Activated naive CD8-positive, alpha-beta T cell treated with anti-CD3 and anti-CD28 coated beads, Interleukin-2, amount 10 ng/mL, durations not matched to agents 7 days and 5 days (primary cell): ENCODE measurements around the gene PRRC2C. TPM values are rescaled to one million over a fixed set of nuclear protein-coding genes. Genes with fewer than 3 reads are reported as not detected.
A peak's percentile ranks its signal among the peaks of the same experiment; 100 is the strongest.
"Not testable (repeated sequence)": the region's sequence is repeated elsewhere in the genome, so short reads cannot be mapped to it uniquely, and the experiment has no call there.

Experiments
- ATAC-seq: fragments of 150-1000 bp; cut with Tn5 transposase; one replicate; pipeline ENCODE4 v1.10.0; 2021; ENCODE audit warnings: low read depth, moderate library complexity
- POLR2A ChIA-PET: fragments of 350-600 bp; sonication (Branson Sonifier 250); formaldehyde crosslinking; loops from one replicate; lab custom pipeline; 2021; ENCODE audit warnings: antibody characterized with exemption; lab: Charles Lee
- DNase-seq: peaks from one replicate; pipeline ENCODE4 v3.0.0; 2021
- H3K27ac Mint-ChIP-seq: one replicate; pipeline ENCODE4 v1.8.0; 2022; ENCODE audit warnings: mild to moderate bottlenecking, mixed read lengths
- H3K27me3 Mint-ChIP-seq: one replicate; pipeline ENCODE4 v1.8.0; 2022; ENCODE audit warnings: mild to moderate bottlenecking, moderate library complexity, mixed read lengths
- H3K36me3 Mint-ChIP-seq: one replicate; pipeline ENCODE4 v1.8.0; 2021; ENCODE audit warnings: mild to moderate bottlenecking, mixed read lengths
- H3K4me1 Mint-ChIP-seq: one replicate; pipeline ENCODE4 v1.8.0; 2021; ENCODE audit warnings: mixed read lengths
- H3K4me3 Mint-ChIP-seq: one replicate; pipeline ENCODE4 v1.8.0; 2022; ENCODE audit warnings: mild to moderate bottlenecking, moderate library complexity, mixed read lengths
- H3K9me3 Mint-ChIP-seq: one replicate; pipeline ENCODE4 v1.8.0; 2021; ENCODE audit warnings: mixed read lengths
- total RNA-seq, 2 experiments: library from RNA; stranded (reverse); gene quantifications; one replicate each; pipeline ENCODE4 v1.2.3, GENCODE V29; 2021

Gene PRRC2C
- total RNA-seq, 2 experiments from 2014 or later = 246 to 258 TPM

DNA sequence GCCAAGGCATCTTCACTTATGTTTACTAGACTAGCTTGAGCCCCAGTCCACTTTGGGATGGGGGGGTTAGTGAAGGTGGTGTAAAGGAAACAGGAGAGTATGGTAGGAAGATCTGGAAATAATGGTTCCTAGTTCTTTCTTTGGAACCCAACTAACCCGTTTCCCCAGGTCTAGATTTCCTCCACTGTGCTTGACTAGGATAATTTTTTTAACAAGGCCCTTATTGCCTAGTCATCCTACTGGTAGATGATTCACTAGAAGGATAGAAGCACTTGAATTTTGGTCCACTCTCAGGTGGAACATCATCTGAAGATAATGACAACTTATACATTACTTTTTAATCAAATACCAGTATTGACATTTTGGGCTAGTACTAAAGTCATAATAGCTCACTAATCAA, 90.8 kb downstream of the PRRC2C start:
- H3K4me1 Mint-ChIP-seq = peaks cover 4% of the 10 kb centered on the region
- no peak for ATAC-seq
- H3K27ac Mint-ChIP-seq = no peak overlapping the region
- peaks cover 33% of the 10 kb centered on the region for H3K36me3 Mint-ChIP-seq
- H3K27me3 Mint-ChIP-seq = no peaks in the 10 kb centered on the region
- no peak overlapping the region for H3K4me3 Mint-ChIP-seq
- no peak for DNase-seq
- POLR2A ChIA-PET = no interaction called here
- H3K9me3 Mint-ChIP-seq = no peaks in the 10 kb centered on the region

DNA sequence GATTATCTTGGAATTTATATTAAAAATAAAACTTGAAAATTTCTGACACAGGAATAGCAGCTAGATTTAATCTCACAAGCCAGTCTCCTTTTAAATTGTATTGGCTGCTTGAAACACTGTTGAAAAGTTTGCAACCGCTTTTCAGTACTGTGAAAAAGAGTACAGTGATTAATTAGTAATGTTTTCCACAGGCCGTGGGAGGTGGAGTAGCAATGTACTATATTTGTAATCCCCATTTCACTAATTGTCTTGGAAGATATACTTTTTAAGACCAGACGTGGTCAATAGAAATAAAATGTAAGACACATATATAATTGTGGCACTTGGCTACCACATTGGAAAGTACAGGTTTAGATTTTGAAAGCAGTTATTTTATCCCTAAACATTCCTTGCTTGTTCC, 95.9 kb downstream of the PRRC2C start:
- Mint-ChIP-seq H3K4me1 (peaks cover 17% of the 10 kb centered on the region), H3K9me3 (no peaks in the 10 kb centered on the region), H3K36me3 (peaks cover 34% of the 10 kb centered on the region), H3K27ac (no peak overlapping the region), H3K27me3 (no peaks in the 10 kb centered on the region), H3K4me3 (no peak overlapping the region)
- DNase-seq = no peak
- no peak for ATAC-seq
- POLR2A ChIA-PET = no interaction called here

DNA sequence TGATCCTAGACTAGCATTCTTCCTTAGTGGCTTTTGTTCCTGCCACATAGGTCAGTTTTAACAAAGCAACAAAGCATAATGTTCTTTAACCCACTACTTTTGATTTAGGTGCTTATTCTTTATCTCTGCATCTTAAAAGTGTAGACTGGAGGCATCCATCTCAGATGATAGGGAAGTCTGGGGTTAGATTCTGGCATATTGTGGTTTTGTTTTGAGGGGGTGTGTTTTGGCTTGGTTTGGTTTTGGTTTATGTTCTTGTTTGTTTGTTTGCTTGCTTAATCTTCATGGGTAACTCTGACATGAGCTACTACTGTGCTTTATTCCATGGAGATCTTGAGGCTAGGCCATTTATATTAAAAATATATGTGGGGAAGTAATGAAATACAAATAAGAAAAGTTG, 96.4 kb downstream of the PRRC2C start:
- no peaks in the 10 kb centered on the region for H3K9me3 Mint-ChIP-seq
- peak overlapping the region; percentile 67 for H3K27ac Mint-ChIP-seq
- DNase-seq (no peak), ATAC-seq (no peak)
- H3K4me1 Mint-ChIP-seq = peaks cover 17% of the 10 kb centered on the region
- no peak overlapping the region for H3K4me3 Mint-ChIP-seq
- POLR2A ChIA-PET = no interaction called here
- peaks cover 35% of the 10 kb centered on the region for H3K36me3 Mint-ChIP-seq
- no peaks in the 10 kb centered on the region for H3K27me3 Mint-ChIP-seq

GRCh38 chr1:171582589-171582988, 97.3 kb downstream of the PRRC2C start:
- POLR2A ChIA-PET = no interaction called here
- Mint-ChIP-seq H3K27ac (no peak overlapping the region), H3K9me3 (no peaks in the 10 kb centered on the region), H3K27me3 (no peaks in the 10 kb centered on the region), H3K4me1 (peaks cover 17% of the 10 kb centered on the region), H3K4me3 (no peak overlapping the region), H3K36me3 (peaks cover 33% of the 10 kb centered on the region)
- ATAC-seq (no peak), DNase-seq (no peak)

- ATAC-seq (no peak), DNase-seq (no peak)
- H3K4me3 Mint-ChIP-seq = no peak overlapping the region
- H3K9me3 Mint-ChIP-seq = no peaks in the 10 kb centered on the region
- peaks cover 17% of the 10 kb centered on the region for H3K4me1 Mint-ChIP-seq
- no peaks in the 10 kb centered on the region for H3K27me3 Mint-ChIP-seq
- POLR2A ChIA-PET = no interaction called here
- peaks cover 37% of the 10 kb centered on the region for H3K36me3 Mint-ChIP-seq
- no peak overlapping the region for H3K27ac Mint-ChIP-seq
These were observed 98.4 kb downstream of the PRRC2C start for GRCh38 chr1:171583591-171584201.

- peaks cover 16% of the 10 kb centered on the region for H3K4me1 Mint-ChIP-seq
- peaks cover 41% of the 10 kb centered on the region for H3K36me3 Mint-ChIP-seq
- POLR2A ChIA-PET = no interaction called here
- ATAC-seq = no peak
- no peaks in the 10 kb centered on the region for H3K27me3 Mint-ChIP-seq
- DNase-seq = no peak
- H3K4me3 Mint-ChIP-seq = no peak overlapping the region
- no peaks in the 10 kb centered on the region for H3K9me3 Mint-ChIP-seq
- no peak overlapping the region for H3K27ac Mint-ChIP-seq
These were observed 100.4 kb downstream of the PRRC2C start for GRCh38 chr1:171585715-171586114.

DNA sequence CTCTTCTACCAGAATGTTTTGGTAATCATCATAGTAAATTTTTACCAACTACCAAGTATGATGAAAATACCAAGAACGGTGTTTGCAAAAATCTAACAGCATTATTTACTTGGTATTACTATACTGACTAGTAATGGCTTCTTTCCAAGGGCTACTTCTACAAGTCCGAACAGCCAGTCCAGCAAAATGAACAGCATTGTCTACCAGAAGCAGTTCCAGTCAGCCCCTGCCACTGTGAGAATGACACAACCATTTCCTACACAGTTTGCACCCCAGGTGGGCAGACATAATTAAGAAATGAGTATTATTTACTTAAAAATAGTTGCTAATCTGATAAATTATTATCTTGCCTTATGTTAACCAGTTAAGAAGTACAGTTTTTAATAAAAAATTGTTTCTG, 102.9 kb downstream of the PRRC2C start:
- DNase-seq (no peak), ATAC-seq (no peak)
- Mint-ChIP-seq H3K9me3 (no peaks in the 10 kb centered on the region), H3K4me3 (no peak overlapping the region), H3K27me3 (no peaks in the 10 kb centered on the region), H3K27ac (no peak overlapping the region), H3K36me3 (peaks cover 58% of the 10 kb centered on the region), H3K4me1 (peaks cover 8% of the 10 kb centered on the region)
- POLR2A ChIA-PET = no interaction called here

- no peak overlapping the region for H3K27ac Mint-ChIP-seq
- POLR2A ChIA-PET = no interaction called here
- no peaks in the 10 kb centered on the region for H3K9me3 Mint-ChIP-seq
- H3K27me3 Mint-ChIP-seq = no peaks in the 10 kb centered on the region
- ATAC-seq (no peak), DNase-seq (no peak)
- H3K36me3 Mint-ChIP-seq = peaks cover 57% of the 10 kb centered on the region
- no peak overlapping the region for H3K4me3 Mint-ChIP-seq
- peaks cover 6% of the 10 kb centered on the region for H3K4me1 Mint-ChIP-seq
These were observed 104.7 kb downstream of the PRRC2C start for GRCh38 chr1:171590022-171590421.

GRCh38 chr1:171595324-171595723, 110.0 kb downstream of the PRRC2C start:
- Mint-ChIP-seq H3K4me3 (no peak overlapping the region), H3K4me1 (no peaks in the 10 kb centered on the region), H3K27ac (no peak overlapping the region), H3K27me3 (no peaks in the 10 kb centered on the region), H3K36me3 (peaks cover 38% of the 10 kb centered on the region), H3K9me3 (no peaks in the 10 kb centered on the region)
- no peak for ATAC-seq
- POLR2A ChIA-PET = interaction anchor here (0.6 kb wide), 1 partner anchor 77 kb away, joined by 6 read pairs; no protein-coding TSS in a partner anchor
- no peak for DNase-seq

- Mint-ChIP-seq H3K4me3 (no peak overlapping the region), H3K36me3 (peaks cover 35% of the 10 kb centered on the region), H3K27ac (no peak overlapping the region), H3K4me1 (no peaks in the 10 kb centered on the region), H3K27me3 (peaks cover under 1% of the 10 kb centered on the region), H3K9me3 (no peaks in the 10 kb centered on the region)
- ATAC-seq = no peak
- no peak for DNase-seq
- POLR2A ChIA-PET = no interaction called here
These were observed 110.8 kb downstream of the PRRC2C start for GRCh38 chr1:171596119-171596518.

GRCh38 chr1:171596705-171597104, 111.4 kb downstream of the PRRC2C start:
- H3K4me3 Mint-ChIP-seq = no peak overlapping the region
- H3K27me3 Mint-ChIP-seq = peaks cover 5% of the 10 kb centered on the region
- H3K27ac Mint-ChIP-seq = no peak overlapping the region
- H3K4me1 Mint-ChIP-seq = no peaks in the 10 kb centered on the region
- H3K36me3 Mint-ChIP-seq = peaks cover 29% of the 10 kb centered on the region
- ATAC-seq = no peak
- POLR2A ChIA-PET = no interaction called here
- no peak for DNase-seq
- H3K9me3 Mint-ChIP-seq = no peaks in the 10 kb centered on the region

DNA sequence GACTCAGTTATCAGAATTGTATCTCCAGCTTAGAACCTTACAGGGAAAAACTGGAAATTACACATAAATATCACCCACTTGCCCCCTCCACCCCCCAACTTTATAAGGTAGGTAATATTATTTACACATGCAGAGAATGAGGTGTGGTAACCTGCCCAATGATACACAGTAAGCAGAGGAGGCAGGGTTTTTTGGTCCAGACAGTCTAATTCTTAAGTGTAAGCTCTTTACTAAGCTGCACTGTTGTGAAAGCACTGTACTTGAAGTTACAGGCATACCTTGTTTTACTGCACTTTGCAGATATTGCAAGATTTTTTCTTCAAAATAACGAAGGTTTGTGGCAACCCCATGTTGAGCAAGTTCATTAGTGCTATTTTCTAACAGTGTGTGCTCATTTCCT, 111.9 kb downstream of the PRRC2C start:
- POLR2A ChIA-PET = no interaction called here
- no peak for ATAC-seq
- H3K9me3 Mint-ChIP-seq = no peaks in the 10 kb centered on the region
- H3K27me3 Mint-ChIP-seq = peaks cover 5% of the 10 kb centered on the region
- no peaks in the 10 kb centered on the region for H3K4me1 Mint-ChIP-seq
- DNase-seq = no peak
- peaks cover 26% of the 10 kb centered on the region for H3K36me3 Mint-ChIP-seq
- H3K27ac Mint-ChIP-seq = no peak overlapping the region
- no peak overlapping the region for H3K4me3 Mint-ChIP-seq

DNA sequence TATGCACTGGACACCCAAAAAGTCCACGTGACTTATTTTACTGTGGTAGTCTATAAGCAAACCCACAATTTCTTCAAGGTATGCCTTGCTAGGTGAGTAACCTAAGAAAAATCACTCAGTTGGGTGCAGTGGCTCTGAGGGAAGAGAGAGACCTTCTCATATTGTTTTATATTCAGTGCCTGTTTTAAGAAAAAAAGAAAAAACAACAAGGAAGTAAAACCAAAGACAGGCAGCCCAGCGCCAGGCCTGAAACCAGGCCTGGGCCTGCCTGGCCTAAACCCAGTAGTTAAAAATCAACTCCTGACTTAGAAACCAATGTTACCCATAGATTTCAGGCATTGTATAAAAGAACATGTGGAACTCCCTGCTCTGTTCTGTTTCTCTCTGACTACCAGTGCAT, 115.0 kb downstream of the PRRC2C start:
- H3K27me3 Mint-ChIP-seq, H3K9me3 Mint-ChIP-seq, H3K27ac Mint-ChIP-seq, H3K36me3 Mint-ChIP-seq, H3K4me1 Mint-ChIP-seq, H3K4me3 Mint-ChIP-seq, ATAC-seq, POLR2A ChIA-PET, DNase-seq: not testable (repeated sequence)

DNA sequence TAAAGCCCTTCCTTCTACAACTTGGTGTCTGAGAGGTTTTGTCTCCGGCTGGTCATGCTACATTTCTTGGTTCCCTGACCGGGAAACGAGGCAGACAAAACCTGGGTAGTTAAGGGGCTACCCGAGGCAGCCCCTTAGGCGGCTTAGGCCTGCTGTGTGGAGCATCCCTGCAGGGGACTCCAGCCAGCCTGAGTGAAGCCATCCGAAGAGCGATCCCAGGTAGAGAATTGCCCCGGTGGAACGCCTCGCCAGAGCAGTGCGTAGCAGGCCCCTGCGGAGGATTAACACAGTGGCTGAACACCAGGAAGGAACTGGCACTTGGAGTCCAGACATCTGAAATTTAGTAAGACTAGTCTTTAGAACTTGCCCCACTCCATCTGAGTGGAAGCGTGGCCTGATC, 115.5 kb downstream of the PRRC2C start:
- ATAC-seq (no peak), DNase-seq (no peak)
- H3K27me3 Mint-ChIP-seq = peaks cover 10% of the 10 kb centered on the region
- H3K27ac Mint-ChIP-seq = no peak overlapping the region
- peaks cover 9% of the 10 kb centered on the region for H3K36me3 Mint-ChIP-seq
- H3K4me3 Mint-ChIP-seq = no peak overlapping the region
- POLR2A ChIA-PET = no interaction called here
- no peaks in the 10 kb centered on the region for H3K4me1 Mint-ChIP-seq
- no peaks in the 10 kb centered on the region for H3K9me3 Mint-ChIP-seq
